Subcutaneous adipose tissue (tissue), 4 donors: ENCODE measurements around the gene PTPRK. TPM values are rescaled to one million over a fixed set of nuclear protein-coding genes. Genes with fewer than 3 reads are reported as not detected.

ENCODE experiments used
- total RNA-seq, 4 donors: library from RNA; depleted of rRNA; stranded (reverse); fragments of >200 nt; gene quantifications; one replicate each; pipeline ENCODE4 v1.1.0, GENCODE V29; 2016
- TF ChIP-seq, protein P1 (sequence below): fragments of 450-650 bp; IDR thresholded peaks from one replicate; pipeline ENCODE4 v1.5.1; 2016; ENCODE audit warnings: low read depth, mild to moderate bottlenecking, control low read depth, antibody characterized with exemption, moderate library complexity

The PTPRK gene
- total RNA-seq, 4 donors from 2014 or later, result 21.6 to 31.0 (median 26.1) TPM

DNA sequence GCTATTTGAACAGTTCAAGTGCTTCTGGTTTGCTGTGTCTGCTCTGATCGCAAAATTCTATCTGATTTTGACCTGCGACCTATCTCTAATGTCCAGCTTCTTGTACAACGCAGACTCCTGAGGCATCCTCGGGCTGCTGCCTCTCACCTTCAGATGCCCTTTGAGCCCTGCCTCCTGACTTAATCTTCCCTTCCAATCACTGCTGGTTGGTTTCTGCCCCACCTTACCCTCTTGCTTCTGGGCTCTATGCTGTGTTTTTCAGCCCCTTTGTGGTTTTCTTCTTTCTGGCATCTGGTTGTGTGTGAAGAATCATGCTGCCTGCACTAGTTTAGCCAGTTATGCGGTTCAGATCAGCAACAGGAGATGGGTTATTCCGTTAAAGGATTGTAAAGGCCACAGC, 488.4 kb downstream of the PTPRK start:
- TF ChIP-seq, protein P1, sequence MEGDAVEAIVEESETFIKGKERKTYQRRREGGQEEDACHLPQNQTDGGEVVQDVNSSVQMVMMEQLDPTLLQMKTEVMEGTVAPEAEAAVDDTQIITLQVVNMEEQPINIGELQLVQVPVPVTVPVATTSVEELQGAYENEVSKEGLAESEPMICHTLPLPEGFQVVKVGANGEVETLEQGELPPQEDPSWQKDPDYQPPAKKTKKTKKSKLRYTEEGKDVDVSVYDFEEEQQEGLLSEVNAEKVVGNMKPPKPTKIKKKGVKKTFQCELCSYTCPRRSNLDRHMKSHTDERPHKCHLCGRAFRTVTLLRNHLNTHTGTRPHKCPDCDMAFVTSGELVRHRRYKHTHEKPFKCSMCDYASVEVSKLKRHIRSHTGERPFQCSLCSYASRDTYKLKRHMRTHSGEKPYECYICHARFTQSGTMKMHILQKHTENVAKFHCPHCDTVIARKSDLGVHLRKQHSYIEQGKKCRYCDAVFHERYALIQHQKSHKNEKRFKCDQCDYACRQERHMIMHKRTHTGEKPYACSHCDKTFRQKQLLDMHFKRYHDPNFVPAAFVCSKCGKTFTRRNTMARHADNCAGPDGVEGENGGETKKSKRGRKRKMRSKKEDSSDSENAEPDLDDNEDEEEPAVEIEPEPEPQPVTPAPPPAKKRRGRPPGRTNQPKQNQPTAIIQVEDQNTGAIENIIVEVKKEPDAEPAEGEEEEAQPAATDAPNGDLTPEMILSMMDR, result no peak

- TF ChIP-seq, protein P1, result no peak
Measured at GRCh38 chr6:128029826-128030225, 490.6 kb downstream of the PTPRK start.

GRCh38 chr6:128028183-128028582, 492.2 kb downstream of the PTPRK start:
- TF ChIP-seq, protein P1, result no peak

- TF ChIP-seq, protein P1, result no peak
Measured at GRCh38 chr6:128025478-128025877, 494.9 kb downstream of the PTPRK start.

DNA sequence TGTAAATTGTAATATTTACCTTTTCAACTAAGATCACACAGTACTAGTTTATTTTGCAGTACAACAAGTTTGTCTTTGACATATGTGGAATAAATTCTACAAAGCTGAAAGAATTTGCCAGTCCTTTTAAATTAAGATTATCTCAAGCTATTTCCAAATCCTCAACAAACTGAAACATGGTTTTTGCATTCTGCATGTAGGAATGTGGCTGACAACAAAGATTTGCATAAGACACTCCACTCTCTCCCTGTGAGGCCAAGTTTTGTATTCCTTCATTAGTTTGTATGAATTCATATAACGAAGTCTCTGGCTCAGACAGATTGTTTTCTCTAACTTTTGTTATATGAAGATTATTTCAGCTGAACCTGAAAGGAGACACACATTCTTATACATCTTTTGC, 495.4 kb downstream of the PTPRK start:
- TF ChIP-seq, protein P1, result no peak

DNA sequence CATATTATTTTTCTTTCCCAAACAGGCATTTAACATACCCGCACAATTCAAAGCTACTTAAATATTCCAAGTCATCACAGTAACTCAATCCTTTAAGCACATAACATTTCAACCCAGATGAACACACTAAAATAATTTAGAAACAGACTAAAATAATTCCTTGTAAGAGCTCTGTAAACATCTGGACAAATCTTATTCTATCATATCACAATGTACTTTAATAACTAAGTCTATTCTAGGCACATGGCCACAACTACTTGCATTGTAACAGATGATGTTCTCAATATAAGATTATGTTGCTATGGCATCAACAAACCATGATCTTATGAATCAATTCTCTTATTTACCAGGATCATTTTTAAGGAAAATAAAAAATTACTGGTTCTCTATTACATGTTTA, 496.4 kb downstream of the PTPRK start:
- TF ChIP-seq, protein P1, result no peak

GRCh38 chr6:128018821-128019220, 501.6 kb downstream of the PTPRK start:
- TF ChIP-seq, protein P1, result no peak

GRCh38 chr6:128017288-128017687, 503.1 kb downstream of the PTPRK start:
- TF ChIP-seq, protein P1, result no peak
